Stimulated activated CD4-positive, alpha-beta T cell treated with anti-CD3 and anti-CD28 coated beads, Interleukin-4, amount 100 ng/mL, for 1 hour (primary cell): ENCODE results near the gene ARL10.
"Not testable (repeated sequence)": the region's sequence is repeated elsewhere in the genome, so short reads cannot be mapped to it uniquely, and the experiment has no call there.

Experiments used
- DNase-seq: peaks from one replicate; pipeline ENCODE4 v3.0.0-alpha.2; 2020

ARL10 gene

DNA sequence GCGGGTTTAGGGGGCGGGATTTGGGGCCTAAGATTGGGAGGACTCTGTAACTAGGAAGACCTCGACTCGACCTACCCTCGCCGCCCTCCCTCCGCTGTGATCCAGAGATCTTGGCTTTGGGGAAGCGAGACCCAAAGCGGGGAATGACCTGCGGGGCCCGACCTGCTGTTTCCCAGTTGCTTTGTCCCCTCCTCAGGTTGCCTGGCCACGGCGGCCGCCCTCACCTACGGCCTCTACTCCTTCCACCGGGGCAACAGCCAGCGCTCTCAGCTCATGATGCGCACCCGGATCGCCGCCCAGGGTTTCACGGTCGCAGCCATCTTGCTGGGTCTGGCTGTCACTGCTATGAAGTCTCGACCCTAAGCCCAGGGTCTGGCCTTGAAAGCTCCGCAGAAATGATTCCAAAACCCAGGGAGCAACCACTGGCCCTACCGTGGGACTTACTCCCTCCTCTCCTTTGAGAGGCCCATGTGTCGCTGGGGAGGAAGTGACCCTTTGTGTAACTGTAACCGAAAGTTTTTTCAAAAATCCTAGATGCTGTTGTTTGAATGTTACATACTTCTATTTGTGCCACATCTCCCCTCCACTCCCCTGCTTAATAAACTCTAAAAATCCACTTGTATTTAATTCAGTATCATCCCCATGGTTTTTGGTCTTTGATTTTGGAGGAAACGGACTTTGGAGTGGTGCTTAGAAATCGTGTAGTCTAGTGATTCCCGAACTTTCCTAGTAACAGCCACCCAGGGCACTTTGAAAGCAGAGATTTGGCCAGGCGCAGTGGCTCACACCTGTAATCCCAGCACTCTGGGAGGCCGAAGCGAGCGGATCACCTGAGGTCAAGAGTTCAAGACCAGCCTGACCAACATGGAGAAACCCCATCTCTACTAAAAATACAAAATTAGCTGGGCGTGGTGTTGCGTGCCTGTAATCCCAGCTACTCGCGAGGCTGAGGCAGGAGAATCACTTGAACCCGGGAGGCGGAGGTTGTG, 24.1 kb downstream of the ARL10 start:
- DNase-seq: no peak

DNA sequence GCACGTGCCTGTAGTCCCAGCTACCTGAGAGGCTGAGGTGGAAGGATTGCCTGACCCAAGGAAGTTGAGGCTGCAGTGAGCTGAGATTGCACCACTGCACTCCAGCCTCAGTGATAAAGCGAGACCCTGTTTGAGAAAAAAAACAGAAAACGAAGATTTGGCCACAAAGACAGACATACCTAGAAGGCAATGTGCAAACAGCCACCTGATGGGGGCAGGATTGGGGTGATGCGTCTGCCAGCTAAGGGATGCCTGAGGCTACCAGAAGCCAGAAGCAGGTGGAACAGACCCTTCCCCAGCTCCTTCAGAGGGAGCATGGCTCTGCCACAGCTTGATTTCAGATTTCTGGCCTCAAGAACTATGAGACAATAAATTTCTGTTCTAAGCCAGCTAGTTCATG, 26.2 kb downstream of the ARL10 start:
- DNase-seq: no peak

DNA sequence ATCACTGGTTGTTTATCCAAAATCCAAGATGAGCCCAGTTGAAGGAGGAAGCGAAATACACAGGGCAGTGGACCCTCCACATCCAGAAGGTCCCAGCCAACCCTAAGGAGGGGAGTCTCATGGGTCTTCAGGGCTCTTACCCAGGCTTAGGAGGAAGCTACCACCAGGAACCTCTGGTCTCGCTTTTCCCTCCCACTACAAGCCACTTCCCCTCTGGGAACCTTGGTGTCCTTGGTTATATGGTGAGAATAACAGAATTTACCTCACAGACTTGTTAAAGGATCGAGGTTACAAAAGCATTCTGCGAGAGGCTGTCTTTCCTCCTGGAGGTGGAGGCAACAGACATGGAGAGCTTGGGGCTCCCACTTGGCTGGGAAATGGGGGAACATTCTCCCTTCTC, 26.7 kb downstream of the ARL10 start:
- no peak for DNase-seq

DNA sequence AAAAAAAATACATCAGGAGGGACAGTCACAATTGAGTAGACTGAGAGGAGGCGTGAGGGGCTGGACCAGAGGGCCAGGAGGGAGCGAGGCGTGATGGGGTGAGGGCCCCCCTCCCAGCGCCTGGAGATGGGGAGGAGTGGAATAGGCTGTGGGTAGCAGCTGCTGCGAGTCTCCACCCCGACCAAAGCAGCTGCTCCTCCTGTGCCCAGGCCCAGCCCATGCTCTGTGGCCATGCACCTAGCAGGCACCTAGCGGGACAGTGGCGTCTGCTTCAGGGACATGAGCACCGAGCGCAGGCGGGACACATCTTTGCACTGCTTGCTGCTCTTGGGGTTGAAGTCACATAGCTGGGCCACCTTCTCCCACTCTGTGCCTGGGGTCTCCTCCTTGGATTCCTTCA, 27.2 kb downstream of the ARL10 start:
- DNase-seq: no peak

DNA sequence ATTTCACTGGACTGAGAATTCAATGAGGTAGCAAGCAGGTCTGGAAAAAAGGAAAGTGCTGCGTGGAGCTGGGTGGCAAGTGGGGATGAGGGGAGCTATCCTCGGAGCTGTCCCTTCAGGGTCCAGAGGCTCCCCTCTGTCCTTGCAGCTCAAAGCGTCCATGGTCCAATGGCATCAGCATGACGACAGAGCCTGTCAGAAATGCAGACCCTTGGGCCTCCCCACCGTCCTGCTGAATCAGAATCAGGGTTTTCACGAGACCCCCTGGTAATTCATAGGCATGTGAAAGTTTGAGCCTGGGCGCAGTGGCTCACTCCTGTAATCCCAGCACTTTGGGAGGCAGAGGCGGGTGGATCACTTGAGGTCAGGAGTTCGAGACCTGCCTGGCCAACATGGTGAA, 28.8 kb downstream of the ARL10 start:
- no peak for DNase-seq

DNA sequence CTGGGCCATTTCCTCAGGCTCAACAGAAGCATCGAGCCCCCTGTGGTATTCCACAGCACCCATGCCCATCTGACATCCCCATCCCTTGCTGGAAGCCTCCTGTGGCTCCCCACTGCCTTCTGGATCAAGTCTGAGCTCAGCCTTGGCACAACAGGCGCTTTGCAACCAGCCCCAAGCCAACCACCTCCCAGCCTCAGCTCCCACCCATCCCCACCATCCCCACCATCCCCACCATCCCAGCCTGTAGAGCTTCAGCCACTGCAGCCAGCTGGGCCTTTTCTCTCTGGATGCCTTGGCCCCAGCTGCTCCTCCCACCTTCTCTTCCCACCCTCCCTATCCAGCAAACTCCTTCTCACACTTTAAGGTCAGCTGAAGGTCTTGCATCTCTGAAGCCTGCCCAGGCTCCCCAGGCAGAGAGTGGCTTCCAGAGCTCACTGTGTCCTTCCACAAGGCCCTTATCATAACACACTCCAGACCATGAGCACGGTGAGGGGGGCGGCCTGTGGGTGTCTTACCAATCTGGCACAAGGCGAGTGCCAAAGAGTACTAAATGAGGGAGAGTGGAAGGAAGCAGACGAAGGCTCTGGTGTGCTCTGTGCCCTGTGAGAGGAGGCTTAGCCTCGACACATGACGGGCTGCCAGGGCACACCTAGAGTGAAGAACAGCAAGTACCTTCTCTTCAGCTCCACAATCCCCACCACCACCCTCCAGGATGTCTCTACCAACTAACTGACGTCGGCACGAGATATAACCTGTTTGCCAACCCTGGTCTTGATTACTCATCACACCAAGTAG, 29.8 kb downstream of the ARL10 start:
- no peak for DNase-seq

DNA sequence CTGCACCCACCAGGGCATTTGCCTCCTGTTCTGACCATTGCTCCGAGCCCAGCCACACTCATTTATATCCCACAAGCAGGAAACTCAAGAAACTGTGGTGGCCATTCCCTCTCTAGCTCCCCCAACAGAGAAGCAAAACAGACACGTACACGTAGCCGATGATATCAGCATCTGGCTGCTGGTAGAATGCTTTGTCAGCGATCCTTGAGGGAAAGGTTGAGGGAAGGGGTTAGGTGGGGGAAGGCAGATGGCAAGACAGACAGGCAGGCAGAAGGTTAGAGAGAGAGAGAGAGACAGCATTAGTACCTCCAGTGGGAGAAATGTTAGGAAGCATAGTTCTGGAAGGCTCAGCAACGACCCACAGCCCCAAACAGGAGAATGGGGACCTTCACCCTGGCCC, 31.0 kb downstream of the ARL10 start:
- no peak for DNase-seq

DNA sequence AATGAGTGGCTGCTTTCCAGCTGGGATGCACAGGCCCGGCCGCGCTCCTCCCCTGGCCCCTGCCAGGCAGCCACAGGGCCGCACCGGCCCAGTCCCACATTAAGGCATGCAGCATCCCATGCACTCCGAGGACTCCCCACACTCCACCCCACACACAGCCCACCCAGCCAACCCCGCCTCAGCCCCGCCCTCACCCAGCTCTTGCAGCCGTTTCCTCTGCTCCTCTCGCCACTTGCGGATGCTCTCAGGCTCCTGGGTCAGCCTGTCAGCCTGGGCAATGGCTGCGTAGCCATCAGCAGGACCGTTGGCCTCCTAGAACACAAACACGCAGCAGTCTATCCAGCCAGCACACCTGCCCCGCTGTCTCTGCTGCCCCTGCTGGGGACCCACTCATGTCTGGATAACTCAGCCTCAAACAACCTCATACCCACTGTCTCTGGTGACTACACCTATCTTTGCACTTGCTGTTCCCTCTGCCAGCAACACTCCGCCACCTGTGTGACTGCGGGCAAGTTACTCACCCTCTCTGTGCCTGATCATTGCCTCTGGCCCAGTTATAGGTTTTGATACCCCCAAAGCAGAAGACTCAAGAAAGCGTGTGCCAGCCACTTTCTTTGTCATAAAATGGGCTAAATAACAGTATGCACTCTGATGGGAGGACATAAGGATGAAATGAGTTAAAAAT, 32.6 kb downstream of the ARL10 start:
- no peak for DNase-seq

DNA sequence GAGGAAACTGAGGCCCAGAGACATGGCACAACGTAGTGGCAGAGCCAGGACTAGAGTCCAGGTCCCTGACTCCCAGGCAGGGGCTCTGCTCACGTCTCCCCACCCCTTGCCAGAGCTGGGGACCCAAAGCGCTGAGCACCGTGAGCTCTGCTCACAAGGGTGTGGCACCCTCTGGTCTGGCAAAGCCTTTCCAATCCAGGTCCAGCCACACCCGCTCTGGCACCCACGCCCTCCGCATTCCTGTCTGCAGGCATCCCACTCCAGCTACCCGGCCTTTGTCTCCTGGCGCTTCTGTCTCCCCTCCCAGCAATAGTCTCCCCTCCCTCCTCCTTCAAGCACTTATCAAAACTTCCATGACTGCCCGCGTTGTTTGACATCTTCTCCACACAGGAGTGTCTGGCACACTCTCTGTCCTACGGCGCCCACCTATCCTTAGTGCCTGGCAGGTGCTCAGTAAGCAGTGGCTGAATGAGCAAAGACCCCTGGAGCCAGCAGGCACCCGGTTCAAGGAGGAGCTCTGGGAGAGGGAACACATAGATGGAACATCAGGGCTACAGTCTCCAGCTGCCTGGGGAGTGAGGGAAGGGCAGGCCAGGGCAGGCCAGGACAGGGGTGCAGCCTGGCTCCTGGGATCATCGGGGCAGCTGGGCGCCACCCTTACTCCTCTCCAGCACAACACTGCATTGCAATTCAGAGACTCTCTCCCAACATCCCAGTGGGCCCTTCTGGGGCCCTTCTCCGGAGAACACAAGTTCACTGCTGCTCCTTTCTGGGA, 35.3 kb downstream of the ARL10 start:
- no peak for DNase-seq

DNA sequence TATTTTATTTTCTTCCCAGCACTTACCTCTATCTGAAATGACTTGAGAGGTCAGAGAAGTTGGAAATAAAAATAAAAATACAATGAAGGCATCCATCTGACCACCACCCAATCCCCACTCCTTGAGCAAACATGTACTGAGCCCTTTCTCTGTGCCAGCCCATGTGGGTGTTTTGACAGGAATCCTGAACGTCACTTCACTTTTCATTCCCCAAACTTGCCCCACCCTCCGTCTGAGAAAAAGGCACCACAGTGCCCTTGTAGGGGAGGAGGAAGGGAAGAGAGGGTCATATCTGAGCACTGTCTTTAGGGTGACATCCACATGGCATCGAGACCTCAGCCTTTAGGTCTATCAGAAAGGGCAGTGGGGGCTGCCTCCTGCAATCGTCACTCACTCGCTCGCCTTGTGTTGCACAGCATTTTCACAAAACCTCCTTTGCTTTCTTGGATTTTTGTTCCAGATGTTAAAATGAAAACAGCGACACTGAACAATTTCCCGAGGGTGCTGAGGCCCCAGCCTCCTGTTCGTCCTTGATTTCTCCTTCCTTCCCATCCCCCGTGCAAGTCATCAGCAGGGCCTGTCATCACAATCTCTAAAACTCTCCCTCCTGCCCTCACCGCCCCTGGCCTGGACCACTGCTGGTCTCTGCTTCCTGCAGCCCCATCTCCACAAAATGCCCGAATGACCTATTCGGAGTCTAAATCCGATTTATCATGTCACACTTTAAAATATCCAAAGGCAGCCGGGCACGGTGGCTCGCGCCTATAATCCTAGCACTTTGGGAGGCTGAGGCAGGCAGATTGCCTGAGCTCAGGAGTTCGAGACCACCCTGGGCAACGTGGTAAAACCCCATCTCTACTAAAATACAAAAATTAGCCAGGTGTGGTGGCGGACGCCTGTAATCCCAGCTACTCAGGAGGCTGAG, 36.3 kb downstream of the ARL10 start:
- DNase-seq: no peak

DNA sequence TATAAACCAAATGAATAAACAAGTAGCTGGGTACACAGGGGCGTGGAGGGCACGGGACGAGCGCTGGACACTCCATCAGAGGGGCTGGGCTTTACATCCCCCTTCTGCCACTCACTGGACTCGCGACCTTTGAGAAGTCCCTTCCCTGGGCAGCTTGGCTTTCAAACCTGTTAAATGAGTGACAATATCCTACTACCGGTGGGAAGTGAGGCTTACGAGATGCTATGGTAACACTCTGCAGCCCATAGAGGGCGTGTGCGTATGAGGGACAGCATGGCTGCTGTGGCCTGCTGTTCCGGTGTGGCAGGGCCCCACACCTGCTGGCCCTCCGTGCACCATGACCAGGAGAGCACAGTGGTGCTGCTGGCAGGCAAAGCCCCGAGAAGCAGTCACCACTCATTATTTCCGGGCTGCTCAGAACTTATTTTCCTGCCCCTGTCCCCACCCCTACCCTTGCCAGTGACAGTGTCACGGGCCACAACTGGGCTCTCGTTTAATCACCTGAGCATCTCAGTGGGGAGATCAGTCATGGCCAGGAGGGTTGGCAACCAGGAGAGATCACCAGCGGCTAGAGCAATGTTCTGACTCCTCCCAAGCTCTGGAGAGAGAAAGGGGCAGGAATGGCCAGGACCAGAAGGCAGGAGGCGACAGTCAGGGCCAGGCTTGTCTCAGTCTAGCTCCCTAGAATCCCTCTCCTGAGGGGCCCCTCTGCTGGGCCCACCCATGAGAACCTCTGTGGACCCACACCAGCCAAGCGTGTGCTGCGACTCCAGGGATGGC, 40.6 kb downstream of the ARL10 start:
- no peak for DNase-seq

DNA sequence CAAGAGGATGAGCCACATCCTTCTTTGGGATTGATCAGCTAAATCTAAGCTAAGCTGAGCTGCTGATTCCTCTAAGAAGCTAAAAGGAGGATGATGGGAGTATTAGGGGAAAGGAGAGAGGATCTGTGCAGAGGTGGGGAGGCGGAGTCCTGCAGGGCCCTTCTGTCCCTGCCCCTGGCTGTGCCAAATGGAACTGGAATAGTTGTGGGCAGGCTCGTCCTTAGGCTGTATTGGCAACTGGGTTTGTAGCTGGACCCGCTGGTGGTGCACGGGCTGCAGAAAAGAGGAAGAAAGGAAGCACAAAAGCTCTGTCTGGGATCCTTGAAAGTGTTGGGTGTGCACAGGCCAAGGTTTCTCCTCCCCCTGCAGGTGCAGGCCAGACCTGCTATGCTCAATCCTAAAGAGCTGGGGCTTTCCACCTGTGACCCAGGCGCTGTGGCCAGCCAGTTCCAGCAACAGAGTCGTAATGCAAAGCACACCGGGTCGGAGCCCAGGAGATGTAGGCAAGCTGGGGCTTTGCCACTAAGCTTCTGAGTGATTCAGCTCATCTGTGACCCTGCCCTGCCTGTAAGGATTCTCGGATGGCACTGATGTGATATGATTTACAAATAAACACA, 41.3 kb downstream of the ARL10 start:
- DNase-seq: no peak

DNA sequence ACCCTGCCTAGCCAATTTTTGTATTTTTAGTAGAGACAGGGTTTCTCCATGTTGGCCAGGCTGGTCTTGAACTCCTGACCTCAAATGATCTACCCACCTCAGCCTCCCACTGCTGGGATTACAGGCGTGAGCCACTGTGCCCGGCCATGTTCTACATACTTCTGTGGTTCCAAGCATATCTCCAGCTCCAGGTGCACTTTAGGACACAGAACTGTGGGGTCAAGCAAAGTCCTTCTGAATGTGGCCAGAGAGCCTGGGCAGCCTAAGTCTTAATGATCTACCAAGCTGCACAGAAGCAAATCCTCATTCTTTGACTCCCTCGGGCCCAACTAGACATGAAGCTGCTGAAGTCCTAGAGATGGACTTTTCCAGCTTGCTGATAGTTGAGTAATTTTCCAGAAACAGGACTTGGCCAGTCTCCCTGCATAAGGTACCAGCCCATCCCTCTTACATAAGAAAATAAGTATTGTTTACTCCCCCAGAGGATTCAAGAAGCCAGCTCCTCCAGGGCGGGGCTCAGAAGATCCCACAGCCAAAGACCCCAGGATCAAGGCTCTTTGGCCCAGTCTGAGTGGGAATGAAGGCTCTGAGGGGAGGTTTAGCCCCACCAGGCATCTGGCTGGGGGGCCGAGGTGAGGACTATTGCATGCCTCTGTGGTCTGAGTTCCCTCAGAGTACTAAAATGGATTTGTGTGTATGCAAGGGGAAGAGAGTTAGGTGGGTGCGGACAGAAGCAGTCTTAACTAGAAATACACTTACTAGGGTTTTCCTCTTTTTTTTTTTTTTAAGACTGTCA, 42.4 kb downstream of the ARL10 start:
- DNase-seq: no peak

DNA sequence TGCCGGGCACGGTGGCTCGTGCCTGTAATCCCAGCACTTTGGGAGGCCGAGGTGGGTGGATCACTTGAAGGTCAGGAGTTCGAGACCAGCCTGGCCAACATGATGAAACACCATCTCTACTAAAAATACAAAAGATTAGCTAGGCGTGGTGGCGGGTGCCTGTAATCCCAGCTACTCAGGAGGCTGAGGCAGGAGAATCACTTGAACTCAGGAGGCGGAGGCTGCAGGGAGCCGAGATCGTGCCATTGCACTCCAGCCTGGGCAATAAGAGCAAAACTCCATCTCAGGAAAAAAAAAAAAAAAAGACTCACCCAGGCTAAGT, 42.9 kb downstream of the ARL10 start:
- DNase-seq: not testable (repeated sequence)

DNA sequence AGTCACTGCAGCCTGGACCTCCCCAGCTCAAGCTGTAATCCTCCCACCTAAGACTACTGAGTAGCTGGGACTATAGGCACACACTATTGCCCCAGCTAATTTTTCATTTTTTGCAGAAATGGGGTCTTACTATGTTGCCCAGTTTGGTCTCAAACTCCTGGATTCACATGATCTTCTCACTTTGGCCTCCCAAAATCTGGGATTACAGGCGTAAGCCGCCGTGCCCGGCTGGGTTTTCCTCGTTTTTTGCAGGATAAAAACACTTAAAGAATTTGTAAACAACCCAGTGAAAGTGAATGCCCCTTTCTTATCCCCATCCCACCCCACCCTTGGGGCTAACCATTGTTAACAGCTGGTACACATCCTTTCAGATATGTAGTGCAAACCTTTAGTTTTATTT, 43.3 kb downstream of the ARL10 start:
- DNase-seq: no peak

DNA sequence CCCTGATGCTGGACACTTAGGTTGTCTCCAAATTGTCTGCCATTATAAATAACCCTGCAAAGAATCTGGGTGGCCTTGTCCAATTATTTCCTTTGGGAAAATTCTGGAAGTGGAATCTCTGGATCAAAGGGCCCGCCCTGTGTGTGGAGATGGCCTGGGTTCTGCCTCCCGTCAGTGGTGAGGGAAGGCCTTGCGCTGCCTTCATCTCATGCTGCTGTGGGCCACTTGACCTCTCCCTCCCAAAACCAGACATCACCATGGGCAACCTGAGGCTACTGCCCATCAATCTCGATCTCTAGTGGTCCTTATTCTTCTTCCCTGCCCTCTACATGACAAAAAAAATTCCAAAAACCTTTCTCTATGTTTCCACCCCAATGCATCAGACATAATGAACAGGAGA, 44.5 kb downstream of the ARL10 start:
- DNase-seq: no peak

DNA sequence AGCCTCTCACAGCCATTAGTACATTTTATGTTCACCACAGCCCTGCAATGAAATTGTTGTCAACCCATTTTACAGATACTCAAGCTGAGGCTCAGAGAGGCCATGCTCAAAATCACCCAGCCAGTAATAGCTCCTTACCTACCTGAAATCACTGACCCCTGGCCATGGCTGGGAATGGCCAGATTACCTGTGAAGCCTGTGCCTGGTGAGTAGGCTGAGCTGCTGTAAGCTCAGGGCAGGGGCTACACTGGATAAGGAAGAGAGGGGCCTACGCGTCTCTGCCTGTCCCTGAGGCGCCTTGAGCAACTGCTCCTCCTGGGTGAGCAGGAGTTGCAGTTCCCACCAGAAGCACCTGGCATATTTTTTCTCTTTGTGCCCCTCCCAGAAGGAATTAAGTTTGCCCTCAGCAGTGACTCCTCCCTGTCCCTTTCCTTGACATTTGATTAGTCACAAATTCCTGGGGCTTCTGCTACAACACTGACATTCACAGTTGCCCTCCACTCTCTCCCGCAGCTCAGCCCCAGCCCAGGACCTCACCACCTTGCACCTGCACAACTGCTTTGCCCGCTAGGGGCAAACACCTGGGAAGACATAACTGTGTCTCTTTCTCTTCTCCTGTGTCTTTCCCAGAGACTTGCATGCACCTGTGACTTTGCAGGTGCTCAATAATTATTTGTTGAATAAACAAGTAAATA, 45.3 kb downstream of the ARL10 start:
- no peak for DNase-seq

DNA sequence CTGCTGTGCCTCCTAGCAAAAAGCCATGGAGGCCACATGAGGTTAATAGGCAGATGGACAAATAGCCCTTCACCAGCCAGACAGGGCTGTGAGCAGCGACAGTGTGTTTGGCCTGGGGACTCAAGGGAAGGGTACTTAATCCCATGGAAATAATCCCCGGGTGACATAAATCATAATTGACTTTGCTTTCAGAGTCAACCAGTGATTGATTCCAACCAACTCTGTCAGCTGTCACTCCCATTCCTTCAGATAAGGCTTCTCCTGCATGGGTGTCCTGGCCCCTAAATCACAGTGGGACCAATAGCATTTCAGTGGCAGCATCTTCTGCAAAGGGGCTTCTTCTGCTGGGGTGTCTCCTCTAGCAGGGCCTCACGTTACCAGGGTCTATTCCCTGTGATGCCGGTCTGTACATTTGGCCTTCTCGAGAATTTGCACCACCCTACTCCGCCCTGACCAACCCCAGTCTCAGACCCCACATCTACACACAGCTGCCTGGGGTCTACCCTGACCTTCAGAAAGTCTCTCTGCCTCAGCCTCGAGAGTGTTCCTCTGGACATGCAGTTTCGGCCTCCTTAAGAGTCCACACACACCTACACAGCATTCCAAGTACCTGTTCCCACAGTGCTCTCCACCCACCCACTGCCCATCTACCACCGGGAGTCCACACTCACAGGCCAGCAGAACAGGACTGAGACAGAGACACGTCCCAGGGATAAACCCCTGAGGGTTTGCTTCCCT, 47.4 kb downstream of the ARL10 start:
- DNase-seq: no peak
